GM18508 (cell line): ENCODE data around the gene CDK5RAP2.
"Not testable (repeated sequence)": the region's sequence is repeated elsewhere in the genome, so short reads cannot be mapped to it uniquely, and the experiment has no call there.

Experiments used
- ATAC-seq: cut with Tn5 transposase; IDR thresholded peaks from one replicate; pipeline ENCODE4 v1.9.1; 2021; ENCODE audit warnings: moderate number of reproducible peaks; ENCODE audit not compliant: insufficient read depth, unreplicated experiment

Gene CDK5RAP2

DNA sequence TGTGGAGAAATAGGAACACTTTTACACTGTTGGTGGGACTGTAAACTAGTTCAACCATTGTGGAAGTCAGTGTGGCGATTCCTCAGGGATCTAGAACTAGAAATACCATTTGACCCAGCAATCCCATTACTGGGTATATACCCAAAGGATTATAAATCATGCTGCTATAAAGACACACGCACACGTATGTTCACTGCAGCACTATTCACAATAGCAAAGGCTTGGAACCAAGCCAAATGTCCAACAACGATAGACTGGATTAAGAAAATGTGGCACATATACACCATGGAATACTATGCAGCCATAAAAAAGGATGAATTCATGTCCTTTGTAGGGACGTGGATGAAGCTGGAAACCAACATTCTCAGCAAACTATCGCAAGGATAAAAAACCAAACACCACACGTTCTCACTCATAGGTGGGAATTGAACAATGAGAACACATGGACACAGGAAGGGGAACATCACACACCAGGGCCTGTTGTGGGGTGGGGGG lies 27.7 kb downstream of the CDK5RAP2 start:
- ATAC-seq = not testable (repeated sequence)

DNA sequence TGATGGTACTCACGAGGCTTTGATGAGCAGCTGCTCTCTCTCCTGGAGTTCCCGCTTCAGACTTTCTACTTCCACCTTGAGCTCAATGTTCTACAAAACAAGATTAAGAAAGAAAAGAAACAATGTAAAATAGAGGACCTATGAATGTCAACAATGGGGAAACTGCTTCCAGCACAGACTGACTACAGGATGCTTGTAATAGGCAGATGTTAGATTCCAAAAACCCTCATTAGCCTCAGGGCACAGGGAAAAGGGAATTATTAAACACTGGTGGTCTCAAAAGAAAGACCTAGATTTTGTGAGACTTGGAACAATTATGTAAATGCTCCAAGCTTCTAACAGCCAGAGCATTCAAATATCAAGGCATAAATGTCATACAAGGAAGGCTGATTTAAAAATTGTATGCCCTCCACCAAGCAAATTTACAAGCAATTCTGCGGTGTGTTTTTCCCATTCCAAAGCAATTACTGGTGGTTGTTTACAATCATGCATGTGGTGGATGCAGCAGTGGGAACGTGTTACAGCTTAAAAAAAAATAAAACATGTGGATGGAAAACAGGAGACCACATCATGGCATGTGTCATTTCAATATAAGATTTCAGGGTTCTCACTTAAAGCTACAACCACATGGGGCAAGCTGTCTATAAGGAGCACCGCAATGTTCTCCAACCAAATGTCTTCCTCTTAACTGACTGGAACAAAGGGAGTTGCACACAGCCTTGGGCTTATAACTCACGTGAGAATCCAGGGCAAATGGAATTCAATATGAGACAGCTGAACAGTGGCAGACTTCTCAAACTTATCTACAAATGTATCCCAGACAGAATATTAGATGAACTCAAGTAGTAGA lies 34.0 kb downstream of the CDK5RAP2 start:
- no peak for ATAC-seq

DNA sequence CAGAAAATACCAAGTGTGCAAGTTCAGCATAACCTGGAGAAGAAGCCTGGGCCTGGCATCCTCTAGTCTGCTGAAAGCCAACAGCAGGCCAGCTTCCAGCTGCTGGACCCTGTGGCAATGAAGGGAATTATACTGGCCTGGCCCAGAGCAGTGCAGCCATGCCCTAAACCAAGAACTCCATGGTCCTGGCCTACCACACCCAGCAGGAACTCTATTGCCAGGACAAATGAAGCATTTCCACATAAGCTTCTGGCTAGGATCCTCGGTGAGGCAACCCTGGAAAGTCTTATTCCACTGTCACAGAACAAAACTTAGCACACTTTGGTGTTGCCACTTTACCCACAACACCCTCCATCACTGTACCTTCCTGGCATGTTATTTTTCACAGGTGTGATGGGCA lies 35.5 kb downstream of the CDK5RAP2 start:
- ATAC-seq = no peak

DNA sequence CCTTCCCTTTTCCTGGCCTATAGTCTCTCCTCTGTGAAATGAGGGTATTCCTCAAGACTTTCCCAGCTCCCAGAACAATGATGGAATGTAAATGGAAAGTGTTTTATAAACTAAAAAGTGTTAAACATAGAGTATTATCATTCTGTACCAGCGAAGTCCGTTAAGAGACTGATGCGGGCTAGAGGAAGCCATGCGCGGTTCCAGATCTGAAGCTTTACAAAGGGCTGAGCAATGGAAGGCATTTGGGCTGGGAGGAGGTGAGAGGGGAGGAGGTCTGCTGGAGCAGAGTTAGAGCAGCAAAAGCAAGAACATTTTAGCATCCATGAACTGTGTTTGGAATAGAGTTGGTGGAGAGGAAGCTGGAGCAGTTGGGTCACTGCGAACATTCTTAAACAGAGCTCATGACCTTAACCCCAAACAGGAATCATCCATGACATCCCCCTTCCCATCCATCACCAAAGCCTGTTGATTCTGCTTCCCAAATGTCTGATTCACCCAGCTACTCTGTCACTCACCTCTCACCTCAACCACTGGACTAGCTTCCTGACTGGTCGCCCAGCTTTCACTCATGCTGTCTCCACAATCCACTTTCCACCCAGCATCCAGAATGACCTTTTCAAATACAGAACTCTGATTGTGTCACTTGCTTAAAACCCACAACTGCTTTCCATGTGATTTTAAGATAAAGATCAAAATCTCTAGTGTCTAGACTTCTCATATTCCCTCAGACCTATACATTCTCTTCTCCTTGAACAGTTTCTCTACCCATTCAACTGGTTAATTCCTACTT lies 37.1 kb downstream of the CDK5RAP2 start:
- no peak for ATAC-seq

DNA sequence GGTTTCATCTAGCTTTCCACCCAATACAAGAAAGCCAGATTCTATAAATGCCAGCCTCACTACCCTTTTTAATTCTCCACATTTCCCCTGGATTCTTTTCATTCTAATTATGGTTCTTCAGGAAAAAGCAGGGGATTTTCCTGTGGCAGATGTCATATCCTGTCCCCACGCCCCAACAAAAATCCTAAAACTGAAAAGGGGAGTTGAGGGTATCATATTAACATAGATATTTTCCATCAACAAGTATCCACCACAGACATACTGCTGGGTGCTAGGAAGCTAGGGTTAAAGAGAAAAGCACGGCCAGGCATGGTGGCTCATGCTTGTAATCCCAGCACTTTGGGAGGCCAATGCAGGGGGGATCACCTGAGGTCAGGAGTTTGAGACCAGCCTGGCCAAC lies 38.0 kb downstream of the CDK5RAP2 start:
- no peak for ATAC-seq

DNA sequence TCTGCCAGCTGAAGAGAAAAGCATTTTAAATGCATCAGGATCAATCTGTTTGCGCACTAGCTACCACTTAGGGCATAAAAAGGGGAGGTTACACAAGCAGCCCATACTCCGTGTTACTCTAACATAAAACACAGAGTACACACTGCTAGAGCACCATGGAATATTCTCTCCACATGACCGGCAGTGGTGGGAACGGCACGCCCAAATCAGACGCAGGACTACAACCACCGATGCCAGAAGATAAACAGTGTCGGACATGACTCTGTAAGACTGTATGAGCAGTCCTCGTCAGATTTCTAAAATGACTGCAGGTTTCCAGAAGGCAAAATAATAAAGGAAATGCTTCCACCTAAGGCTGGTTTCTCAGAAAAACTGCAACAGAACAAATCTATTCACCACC lies 40.0 kb downstream of the CDK5RAP2 start:
- no peak for ATAC-seq

DNA sequence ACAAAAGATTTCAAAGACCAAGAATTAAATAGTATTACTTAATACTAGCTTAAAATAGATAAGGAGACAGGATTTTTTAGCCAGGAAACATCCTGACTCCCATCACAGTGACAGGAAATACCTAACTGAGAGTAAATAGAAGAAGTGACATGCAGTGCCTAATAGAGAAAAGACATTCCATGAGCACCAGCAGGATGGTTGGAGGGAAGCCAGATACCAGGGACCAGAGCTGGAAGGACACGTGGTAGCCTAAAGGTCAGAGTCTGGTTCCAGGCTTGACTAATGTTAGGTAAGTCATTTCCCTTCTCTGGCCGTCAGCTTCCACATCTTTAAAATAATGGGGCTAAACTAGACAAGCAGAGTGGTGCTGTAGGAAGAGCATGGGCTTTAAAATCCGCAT lies 41.6 kb downstream of the CDK5RAP2 start:
- no peak for ATAC-seq

DNA sequence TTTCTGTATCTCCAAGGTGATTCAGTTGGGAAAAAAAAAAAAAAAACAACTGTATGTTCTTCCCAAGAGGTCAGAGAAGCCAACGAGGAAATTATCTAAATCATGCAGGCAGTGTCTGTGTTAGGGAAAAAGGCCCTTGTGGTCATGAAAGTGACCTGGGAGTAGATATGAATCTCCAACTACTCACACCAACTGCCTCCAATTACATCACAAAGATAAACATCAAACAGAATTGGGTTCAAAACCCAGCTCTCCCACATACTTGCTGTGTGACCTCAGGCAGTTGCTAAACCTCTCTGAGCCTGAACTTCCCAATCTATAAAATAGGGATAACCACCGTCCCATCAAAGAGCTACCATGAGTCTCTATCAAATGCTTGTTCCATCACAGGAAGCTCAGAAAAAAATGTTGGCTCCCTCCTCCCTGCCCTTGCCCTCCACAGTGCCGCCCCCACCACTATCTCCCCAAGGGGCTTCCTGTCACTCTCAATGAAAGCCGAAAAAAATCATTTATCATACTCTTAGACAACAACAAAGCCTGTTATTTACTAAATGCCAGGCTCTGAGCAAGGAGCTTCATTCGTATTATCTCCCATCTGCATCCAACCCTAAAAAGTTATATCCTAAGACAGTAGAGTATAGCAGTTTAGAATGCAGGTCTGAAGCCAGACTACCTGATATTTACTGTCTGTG lies 42.9 kb downstream of the CDK5RAP2 start:
- no peak for ATAC-seq

DNA sequence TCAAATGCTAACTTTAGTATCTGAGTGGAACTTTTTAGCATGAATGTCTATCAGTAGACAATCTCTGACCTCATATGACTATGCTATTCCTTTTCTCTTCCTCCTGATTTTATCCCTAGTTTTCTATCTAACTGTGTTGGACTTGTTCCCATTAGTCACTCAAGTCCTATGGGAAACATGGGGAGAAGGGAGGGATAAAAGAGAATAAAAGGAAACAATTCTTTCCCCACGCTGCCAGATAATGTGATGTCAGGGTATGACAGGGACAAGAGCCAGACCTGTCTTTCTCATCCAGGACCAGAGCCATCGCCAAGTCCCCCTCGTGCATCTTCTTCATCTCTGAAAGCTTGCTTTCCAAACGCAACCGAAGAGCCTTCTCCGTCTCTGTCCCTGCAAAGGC lies 43.9 kb downstream of the CDK5RAP2 start:
- no peak for ATAC-seq

DNA sequence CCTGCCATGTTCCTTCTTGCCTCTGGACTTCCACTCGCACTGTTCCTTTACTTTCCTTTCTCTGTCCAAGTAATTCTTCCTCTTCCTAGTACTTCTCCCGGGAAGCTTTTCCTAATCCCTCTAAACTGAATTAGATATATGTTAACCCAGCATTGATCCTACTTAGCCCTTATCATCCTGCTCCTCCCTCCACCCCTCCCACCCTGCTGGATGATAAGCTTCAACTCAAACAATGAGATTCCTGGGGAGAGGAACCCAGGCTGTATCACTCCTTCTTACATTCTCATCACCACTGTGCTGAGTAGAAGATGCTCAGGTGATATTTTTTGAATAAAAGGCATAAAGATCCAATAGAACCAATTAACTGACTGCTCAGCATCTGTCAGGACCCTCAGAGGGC lies 45.7 kb downstream of the CDK5RAP2 start:
- no peak for ATAC-seq

DNA sequence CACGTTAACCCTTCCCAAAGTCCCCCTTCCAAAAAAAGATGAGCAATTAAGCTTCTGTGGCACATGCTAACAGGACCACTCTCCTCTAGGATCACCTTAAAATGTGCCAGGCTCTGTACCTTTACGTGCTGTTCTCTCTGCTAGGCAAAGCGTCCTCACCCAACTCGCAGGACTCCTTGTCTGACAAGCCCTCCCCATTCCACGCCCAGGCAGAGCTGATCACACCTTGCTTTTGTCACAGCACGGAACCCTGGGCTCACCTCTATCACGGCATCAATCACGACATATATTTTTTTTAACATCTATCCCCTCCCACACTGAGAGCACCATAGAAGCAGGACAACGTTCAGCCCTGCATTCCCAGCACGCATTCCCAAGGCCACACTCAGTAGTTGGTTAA lies 47.1 kb downstream of the CDK5RAP2 start:
- ATAC-seq = no peak

DNA sequence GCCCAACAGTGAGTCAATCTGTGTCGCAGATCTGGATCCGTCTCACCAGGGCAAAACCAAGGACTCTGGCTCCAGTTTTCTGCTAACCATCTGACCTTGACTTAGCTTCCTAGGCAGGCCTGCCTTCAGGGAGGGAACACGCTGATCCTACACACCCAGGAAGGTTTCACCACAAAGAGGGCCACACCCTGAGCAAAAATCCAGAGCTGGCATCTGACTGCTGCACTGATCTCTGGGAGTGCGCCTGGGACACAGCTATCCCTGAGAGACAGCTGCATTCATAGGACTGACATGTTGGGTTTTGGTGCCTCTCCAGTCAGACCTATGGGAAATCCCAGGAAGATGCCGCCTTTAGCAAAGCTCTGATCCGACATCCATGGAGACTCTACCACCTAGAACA lies 47.5 kb downstream of the CDK5RAP2 start:
- no peak for ATAC-seq

DNA sequence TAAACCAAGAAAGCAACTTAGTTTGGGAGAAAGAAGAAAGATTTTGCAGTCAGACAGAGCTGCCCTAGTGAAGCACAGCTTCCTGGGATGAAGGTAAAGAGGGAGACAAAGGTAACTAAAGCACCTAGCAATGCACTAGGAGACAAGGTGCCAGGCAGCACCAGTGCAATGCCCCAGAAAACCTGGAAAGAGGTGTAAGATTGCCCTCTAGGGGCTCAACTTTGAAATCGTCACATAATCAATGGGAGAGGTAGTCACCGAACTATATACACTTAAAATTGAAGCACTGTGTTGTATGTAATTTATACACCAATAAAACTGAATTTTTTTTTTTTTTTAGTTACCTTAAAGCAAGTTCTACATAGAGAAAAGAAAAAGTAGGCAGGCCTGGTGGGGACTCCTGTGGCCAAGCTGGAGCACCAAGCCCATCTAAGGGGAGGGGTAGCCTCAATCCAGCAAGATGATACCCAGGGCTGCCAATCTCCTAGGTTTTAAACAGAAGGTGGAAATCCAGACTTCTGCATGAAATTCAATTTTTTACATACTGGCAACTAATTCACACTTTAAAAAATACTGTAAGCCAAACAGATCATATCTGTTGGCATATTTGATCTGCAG lies 48.2 kb downstream of the CDK5RAP2 start:
- no peak for ATAC-seq

DNA sequence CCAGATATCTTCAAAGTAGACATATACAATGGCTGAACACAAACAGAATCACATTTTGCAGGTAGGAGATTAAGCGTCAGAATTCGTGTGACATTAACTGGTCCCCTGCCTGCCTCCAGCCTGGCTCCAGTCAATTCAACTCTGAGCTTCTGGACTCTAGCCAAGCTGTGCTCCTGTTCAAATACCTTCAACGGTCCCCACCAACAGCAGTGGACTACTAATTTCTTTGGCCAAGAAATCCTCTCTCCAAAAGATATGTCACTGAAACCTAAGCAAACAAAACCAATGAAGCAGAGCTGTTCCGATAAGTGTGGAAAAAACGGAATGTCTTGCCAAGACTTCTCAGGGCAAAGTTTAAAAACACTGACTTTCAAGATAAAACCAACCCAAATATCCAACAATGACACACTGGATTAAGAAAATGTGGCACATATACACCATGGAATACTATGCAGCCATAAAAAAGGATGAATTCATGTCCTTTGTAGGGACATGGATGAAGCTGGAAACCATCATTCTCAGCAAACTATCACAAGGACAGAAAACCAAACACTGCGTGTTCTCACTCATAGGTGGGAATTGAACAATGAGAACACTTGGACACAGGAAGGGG lies 49.6 kb downstream of the CDK5RAP2 start:
- ATAC-seq = not testable (repeated sequence)

DNA sequence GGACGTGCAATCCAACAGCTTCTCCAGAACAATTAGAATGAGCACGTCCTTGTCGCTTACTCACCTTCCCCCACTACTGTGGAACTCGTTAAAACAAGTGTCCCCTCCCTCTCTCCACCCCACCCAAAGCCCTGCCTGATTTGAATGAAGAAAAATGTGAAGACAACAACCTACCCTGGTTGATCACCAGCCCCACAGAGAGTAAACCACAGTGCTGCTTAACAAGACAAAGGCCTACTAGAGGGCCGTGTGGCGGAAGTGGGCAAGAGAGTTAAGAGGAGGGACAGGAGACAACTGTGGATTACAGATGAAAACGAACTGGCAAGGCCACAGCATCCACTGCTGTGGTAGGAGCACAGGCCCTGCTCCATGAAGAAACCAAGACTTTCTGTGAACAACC lies 51.1 kb downstream of the CDK5RAP2 start:
- no peak for ATAC-seq

DNA sequence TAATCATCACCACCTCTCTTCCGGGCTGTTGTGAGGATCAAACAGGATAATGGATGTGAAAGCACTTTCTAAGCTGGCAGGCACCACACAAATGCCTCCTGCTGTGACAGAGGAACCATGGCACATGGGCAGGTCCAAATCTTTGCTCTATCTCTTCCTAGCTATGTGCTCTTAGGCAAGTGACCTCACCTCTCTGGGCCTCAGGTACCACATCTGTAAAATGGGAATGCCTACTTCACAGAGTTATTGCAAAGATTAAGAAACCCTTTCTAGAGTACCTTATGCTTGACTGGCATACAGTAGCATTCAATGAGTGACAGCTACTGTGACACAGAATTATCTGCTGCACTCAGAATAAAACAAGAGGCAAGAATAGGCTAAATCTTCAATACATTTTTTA lies 51.6 kb downstream of the CDK5RAP2 start:
- no peak for ATAC-seq

DNA sequence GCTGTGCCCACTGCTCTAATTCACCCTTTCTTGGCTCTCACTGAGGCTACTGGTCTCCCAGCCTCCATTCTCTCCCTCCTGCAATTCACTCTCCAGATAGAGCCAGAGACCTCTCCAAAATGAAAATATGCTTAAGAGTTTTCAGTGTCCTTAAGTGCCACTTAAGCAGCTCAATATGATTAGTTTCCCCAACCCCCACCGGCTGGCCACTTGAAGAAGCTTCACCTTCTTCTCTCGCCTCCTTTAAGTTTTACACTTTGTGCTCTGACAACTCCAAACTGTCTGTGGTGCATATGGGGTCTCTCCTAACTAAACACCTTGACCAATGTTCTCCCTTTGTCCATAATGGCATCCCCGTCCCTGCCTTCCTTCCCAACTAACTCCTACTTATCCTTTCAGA lies 53.4 kb downstream of the CDK5RAP2 start:
- no peak for ATAC-seq

DNA sequence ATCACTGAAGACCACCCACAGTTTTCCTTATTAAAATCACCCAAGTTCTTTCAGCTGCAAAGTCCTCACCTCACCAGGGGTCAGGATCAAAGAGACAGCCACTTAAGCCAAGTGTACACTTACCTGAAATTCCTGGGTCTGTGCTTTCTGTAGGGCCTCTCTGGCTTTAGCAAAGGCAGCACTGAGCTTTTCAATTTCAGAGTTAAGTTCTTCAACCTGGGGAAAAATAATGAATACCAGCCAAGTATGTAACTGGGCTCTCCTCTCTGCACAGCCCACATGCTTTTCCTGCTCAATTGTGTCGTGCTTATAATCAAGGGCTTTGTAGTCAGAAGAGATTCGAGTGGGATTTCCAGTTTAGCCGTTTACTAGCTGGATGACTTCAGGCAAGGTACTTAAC lies 55.1 kb downstream of the CDK5RAP2 start:
- ATAC-seq = no peak

DNA sequence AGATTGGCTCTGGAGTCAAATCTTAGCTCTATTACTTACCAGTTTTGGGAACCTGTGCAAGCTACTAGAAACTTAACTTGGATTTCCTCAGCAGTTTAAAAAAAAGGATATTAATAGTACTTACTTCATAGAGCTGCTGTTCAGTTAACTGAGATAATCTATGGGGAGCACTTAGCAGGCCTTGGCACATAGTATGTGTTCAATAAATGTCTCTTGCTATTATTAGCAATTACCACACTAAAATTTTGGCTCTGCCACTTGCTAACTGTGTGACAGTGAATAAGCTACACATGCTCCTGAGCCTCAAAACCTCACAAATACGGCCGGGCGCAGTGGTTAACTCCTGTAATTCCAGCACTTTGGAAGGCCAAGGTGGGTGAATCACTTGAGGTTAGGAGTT lies 55.9 kb downstream of the CDK5RAP2 start:
- ATAC-seq = no peak

DNA sequence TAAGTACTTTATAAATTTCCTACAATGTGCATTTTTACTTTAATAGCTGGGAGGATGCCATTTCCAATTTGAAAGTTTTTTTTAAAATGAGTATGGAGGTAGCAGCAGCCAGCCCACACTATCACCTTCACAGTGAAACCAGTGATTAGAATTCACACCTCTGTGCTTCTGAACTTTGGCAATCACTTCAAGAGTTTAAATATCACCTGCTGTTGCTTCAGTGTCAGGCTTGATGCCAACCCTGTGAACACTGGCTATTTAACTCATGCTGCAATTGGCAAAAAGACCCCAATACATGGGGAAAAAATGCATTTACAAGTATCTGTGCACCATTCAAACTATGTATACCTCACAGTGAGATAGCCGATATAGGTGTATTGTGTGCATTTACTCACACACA lies 57.4 kb downstream of the CDK5RAP2 start:
- no peak for ATAC-seq
